ENCODE measurements around the gene NFYA.
"Not testable (repeated sequence)": the region's sequence is repeated elsewhere in the genome, so short reads cannot be mapped to it uniquely, and the experiment has no call there.

The NFYA gene

DNA sequence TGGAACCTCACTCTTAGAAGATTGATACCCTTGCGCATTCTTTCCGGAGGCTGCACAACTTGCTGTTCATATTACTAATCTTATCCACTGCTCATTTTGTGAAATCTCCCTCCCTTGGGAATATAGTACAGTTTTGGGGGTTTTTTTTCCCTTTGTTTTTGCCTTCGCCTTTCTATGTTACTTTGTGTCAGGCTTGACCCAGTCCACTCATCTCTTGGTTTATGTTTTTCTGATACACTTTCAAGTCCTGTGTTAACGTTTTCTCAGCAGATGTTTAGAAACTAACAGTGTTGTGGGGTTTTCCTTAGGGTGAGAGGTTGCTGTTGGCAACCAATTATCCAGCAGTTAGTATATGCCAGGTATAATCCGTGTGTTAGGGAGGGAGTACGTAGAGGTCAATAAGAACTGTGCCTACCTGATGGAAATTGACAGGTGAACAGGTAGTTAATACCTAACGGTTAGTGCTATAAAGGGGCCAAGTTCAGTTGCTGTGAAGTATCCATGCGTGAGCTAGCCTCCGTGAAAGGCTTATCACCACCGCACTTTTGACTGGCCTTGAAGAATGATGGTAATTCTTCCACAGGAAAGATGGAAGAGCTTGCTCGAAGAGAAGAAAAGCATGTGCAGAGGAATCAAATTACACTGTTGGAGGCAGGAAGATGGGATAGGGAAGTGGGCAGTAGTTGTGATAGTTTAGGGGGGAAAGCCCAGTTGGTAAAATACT lies 1.4 kb downstream of the NFYA start:
- no peak for DNase-seq

DNA sequence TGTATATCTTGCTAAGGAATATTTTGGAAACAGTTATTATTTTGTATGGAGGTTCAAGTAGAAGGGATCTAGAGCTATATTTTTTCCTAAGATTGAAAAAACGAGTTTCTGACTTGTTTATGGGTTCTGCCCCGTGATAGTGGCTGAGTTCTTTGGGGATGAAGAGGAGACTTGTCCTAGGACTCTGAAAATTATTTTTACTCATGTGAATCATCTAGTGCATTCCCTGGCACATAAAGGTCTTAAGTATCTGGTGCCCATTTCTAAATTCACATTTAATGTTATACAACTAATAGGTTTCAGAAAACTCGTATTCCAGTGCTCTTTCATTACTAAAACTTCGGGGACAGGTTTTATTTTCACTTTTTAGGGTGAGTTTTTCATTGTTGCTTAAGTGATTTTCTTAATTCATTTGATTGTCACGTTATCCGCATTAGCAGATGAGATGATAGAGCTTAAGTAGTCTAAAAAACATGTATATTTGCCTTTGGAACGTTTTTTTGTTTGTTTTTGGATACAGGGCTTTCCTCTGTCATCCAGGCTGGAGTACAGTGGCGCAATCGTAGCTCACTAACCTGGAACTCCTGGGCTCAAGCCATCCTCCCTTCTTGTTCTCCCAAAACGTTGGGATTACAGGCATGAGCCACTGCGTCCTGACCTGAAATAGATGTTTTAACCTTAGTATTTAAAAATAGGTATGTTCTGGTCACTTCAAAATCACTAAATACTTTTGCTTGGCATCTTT lies 2.1 kb downstream of the NFYA start:
- DNase-seq, result no peak

DNA sequence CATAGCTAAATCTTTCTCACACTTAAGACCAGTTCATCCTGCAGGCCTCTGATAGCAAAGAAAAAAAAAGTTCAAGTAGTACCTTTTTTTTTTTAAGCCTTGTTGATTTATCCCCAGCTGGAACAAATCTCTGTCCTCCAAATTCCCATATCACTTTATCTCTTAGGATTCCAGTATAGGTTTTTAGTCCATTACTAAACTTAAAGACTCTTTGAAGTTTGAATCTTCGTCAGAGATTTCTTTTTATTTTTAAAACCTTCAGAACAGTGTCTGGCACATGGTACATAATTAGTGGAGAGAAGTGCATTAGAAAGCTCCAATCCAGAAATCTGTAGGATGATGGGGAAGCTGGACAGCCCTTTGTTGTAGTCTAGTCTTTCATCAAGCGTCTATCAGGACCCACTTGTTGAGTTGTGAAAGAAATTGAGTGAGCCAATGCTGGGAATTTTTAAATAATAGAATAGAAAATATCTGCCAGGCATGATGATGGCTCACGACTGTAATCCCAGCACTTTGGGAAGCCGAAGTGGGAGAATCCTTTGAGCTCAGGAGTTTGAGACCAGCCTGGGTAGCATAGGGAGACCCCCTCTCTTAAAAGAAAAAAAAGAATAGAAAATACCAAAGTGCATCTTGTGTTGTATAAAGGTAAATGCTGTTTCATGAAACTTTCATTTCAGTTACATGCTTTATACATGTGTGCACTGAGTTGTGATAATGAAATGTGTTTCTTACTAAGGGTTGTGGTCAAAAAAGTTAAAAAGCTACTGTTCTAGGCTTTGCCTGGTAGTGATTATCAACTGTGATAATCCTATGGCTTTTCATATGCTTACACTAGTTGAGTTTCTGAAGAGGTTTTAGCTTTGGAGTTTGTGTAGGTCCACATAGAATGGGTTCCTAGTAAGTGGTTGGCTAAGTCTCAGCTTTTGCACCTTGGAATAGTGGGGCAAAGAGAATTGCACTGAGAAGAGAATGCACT lies 3.2 kb downstream of the NFYA start:
- no peak for DNase-seq

DNA sequence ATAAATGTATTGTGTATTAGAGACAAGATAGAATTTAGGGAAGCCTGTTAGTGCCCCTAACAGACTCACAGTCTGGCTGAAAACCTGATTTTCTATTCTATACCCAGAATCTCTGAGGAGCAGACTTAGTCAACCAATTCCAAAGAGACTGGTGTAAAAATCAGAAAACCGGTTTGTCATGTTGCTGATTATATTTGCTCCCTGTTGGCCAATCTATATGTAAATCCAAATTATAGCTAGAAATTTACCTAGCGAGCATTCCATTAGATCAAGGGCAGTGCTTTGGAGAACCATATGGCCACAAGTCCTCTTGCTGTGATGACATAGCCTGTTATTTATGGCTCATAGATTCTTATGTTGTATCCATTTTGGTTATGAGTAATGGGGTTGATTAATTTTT lies 4.8 kb downstream of the NFYA start:
- DNase-seq, result no peak

DNA sequence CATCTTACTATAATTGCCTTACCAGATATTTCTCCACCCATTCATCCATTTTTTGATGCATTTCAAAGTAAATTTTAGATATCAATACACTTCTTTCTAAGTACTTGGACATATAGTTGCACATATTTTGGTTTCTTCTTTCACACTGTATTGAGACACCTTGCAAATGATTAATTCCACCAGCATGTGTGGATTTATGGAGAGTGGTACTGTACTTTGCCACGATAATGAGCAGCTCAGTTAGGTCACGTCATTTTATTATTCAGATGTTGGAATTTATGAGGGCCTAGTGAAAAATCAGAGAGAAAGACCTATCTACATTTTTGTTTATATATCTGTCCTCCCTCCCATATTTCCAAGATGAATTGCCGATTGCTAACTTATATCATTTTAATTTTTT lies 5.3 kb downstream of the NFYA start:
- DNase-seq, result no peak

DNA sequence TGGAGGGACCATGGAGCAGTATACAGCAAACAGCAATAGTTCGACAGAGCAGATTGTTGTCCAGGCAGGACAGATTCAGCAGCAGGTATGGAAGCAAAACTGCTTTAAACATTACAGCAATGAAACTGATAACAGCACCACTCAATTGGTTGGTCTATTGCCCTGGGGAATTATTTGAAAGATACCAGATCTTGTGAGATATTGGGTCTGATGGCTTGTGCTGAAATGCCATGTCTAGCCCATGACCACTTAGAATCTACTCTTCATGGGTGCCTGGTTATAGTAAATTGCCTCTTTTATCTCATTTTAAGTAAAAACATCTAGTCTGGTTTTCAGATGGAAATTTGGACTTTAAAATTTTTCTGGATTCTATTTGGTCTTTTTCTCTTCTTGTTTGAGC lies 6.3 kb downstream of the NFYA start:
- DNase-seq, result no peak

DNA sequence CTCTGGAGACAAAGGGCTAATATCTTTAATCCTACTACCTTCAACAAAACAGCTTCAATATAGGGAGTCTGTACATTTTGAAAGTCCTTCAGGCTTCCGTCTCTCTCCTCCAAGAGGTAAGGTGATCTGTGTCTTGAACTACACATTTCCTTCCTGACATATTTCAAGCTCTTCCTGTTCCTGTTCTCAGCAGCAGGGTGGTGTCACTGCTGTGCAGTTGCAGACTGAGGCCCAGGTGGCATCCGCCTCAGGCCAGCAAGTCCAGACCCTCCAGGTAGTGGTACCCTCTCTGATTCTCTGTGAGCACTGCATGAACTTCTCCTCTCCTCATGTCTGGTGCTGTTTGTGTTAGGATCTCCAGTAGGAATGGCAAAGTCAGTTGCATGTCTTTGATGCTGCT lies 7.8 kb downstream of the NFYA start:
- no peak for DNase-seq

DNA sequence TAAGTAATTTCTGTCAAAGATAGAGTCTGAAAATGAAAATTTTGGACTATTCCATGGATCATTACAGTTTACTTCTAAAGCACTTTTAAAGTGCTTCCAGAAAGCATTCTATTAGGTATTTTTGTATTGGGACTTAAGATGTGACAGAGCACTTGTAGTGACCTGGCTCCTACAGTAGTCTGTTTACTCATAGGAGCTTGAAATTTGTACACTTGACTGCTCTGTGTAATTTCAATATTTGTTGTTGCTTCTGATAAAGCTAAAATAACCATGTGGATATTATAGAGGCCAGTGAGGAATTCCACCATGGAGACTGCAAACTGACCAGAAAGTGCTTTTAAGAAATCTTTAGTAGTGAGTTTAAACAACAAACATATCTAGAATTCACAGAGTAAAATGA lies 10.3 kb downstream of the NFYA start:
- no peak for DNase-seq

DNA sequence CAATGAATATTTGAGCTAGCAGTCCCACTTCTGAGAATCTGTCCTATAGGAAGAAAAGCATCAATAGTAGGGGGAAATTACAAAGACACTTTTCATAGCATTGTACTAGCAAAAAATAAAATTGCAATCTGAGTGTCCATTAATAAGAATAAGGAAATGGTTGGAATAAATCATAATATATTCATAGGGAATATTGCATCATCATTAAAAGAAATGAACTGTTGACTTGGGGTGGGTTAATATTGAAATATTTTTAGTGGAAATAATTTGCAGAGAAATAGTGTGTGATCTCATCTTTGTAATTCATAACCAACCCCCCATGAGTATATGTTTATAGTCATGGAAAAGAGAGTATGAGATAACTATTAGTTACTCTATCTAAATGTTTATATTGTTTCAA lies 12.4 kb downstream of the NFYA start:
- no peak for DNase-seq

DNA sequence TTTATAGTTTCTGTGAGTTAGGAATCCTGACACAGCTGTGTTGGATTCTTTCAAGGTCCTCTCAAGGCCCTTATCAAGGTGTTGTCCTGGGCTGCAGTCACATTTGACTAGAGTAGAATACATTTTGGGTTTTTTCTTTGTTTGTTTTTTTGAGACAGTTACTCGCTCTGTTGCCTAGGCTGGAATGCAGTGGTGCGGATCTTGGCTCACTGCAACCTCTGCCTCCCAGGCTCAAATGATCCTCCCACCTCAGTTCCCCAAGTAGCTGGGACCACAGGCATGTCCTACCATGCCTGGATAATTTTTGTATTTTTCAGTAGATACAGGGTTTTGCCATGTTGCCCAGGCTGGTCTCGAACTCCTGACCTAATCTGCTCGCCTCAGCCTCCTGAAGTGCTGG lies 15.7 kb downstream of the NFYA start:
- DNase-seq, result no peak

DNA sequence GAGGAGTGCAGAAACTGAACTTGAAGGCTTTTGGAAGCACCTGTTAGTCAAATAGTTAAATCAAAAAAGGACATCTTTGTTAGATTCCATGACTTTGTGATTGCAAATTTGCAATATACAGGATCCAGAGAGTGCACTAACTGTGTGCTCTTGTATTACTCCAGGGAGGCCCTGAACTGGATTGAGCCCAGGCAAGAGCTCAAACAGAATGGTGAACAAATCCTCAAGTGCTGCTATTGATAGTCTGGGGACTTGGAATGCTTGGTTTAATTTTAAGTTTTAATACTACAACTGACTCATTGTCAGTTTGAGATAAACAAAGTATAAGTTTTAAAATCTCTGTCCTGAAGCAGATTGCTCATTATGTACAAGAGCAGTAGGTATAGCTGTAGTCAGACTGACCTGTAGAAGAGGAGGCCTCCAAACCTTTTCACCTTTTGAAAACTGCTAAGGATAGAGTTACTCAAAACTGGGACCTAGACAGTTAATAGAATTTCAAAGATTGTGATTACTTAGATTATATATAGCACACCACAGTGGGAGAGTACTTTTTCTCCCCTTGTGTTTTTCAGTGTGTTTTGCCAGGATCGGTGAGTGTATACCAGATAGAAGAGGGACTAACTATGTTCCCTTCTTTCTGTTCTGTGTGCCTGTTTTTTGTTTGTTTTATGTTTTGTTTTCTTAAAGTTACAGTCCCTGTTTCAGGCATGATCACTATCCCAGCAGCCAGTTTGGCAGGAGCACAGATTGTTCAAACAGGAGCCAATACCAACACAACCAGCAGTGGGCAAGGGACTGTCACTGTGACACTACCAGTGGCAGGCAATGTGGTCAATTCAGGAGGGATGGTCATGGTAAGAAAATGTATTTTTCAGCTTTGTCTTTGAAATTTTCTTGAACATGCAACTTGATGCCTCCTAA lies 18.3 kb downstream of the NFYA start:
- DNase-seq, result no peak

DNA sequence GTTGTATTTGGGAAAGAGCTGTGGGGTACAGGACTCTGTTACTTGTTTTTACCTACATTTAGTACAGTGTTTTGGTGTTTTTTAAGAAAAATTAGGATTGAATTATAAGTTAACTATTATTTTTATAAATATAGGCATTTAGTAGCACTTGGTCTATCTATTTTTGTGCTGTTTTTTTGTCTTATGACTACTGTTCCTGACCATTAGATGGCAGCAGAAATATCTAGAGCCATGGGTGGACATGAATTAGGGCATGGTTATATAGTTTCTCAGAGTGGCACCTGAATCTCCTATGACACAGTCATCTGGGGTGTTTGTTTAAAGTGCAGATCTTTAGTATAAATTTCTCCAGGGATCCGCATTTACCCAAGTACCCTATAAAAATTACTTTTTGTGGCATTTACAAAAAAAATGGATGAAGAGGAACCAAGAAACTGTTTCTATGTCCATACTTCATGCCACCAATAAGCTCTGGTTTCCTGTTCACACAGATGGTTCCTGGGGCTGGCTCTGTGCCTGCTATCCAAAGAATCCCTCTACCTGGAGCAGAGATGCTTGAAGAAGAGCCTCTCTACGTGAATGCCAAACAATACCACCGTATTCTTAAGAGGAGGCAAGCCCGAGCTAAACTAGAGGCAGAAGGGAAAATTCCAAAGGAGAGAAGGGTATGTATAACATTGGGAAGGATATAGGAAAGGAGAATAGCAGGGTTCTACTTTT lies 19.8 kb downstream of the NFYA start:
- DNase-seq, result no peak

DNA sequence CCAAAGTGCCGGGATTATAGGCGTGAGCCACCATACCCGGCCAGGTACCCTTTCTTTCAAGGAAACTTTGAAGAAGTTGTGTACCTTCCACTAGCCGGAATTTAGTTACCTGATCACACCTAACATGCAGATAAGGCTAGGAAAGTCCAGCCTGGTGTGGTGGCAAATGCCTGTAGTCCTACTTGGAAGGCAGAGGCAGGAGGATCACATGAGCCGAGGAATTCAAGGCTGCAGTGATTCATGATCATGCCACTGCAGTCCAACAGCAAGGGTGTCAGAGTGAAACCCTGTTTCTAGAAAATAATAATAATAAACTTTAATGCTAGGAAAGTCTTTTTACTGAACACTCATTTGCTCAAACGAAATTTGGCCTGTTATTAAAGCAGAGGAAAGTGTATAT lies 21.0 kb downstream of the NFYA start:
- no peak for DNase-seq

DNA sequence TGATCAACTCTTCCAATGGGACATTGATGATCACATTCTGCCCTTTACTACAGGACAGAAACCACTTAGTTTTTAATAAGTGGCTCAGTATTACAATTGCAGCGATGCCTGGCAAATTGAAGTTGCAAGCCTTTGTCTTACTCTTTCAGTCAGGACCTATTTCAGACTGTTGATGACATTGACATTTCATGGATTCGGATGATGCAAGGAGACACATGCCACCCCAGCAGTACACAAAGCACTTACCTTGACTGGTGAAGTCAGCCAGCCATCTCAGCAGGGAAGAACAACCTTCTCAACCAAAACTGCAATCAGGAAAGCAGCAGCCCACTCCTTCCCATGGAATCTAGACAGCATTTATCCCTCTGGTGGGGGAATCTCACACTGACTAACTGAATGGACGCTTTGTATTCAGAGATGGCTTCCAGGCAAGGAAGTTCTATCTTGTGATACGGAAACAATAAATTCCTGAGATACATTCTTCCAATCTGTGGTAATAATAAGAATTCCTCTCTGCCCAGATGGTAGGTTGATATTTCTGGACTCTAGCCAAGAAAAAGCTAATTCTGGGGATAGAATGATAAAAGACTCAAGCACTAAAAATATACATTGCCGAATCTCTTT lies 24.8 kb downstream of the NFYA start:
- DNase-seq, result no peak

DNA sequence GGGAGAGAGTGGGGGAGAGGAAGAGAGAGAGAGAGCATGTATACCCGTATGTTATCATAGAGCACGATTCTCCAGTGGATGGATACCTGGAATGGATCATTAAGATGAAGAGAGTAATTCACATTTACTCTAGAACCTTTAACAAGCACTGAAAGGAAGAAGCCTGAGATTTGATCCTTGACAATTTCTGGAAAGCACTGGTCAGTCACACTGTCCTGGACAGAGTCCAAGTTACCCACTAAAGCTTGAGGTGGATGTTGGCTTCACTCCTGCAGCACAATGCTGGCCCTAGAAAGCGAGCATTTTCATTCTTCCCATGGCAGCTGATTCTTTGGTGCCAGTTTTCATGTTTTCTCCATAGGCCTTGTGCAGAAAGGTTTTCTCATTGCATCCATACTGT lies 25.6 kb downstream of the NFYA start:
- DNase-seq, result no peak

DNA sequence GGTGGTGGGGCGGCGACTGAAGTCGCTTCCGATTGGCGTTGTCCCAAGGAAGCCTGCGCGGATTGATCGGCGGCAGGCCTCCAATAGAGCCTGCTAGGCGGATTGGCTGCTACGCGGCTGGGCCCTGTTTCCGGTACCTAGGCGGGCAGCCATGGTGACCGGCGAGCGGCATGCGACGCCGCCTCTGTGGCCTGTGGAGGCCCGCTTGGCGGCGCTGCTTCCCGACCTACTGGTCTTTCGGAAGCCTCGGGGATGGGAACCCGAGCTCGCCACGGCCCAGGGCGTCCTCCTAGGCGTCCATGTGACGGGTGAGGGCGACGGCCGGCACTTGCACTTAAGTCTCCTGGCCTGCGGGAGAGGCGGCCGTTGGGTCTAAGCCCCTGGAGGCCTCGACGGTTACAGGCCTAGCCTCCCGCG lies 28.1 kb downstream of the NFYA start:
- no peak for DNase-seq

DNA sequence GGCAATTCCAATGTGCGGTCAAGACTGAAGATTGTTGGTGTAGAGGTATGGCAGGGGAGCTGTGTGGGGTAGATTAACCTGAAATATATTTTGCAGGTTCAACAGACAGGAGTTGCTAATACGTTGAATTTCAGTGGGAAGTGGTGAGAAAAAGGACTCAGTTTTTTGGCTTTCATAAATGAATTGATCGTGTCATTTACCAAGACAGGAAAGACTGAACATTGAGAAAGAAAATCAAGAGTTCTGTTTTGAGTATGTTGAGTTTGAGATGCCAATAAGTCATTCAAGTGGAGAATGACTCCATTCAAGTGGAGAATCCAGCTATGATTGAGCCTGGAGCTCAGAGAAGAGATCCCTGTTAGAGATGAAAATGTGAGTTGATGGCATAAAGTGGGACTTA lies 31.1 kb downstream of the NFYA start:
- no peak for DNase-seq

DNA sequence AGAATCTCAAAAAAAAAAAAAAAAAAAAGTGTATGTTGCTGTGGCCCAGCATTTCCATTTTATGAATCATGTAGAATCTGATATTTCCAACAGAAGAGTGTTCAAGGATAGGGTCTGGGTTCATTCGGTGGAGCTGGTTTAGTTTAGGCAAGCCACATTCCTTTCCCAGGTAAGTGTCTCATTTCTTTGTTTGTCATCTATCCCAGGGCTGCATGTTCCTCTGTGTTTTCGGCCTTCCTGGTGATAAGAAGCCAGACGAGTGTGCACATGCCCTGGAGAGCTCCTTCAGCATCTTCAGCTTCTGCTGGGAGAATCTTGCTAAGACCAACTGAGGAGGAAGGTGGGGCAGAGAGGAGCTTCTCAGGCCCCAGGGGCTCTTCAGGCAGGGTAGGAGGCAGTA lies 38.2 kb downstream of the NFYA start:
- DNase-seq, result no peak

DNA sequence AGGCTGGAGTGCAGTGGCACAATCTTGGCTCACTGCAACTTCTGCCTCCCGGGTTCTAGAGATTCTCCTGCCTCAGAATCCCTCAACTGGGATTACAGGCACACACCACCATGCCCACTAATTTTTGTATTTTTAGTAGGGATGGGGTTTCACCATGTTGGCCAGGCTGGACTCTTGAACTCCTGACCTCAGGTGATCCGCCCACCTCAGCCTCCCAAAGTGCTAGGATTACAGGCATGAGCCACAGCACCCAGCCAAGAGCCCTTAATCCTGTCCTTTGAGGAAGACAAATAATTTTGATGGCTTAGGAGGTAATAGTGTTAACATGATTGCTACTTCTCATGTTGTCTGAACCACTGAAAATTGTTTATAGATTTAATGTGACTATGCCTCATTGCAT lies 42.3 kb downstream of the NFYA start:
- DNase-seq, result not testable (repeated sequence)

DNA sequence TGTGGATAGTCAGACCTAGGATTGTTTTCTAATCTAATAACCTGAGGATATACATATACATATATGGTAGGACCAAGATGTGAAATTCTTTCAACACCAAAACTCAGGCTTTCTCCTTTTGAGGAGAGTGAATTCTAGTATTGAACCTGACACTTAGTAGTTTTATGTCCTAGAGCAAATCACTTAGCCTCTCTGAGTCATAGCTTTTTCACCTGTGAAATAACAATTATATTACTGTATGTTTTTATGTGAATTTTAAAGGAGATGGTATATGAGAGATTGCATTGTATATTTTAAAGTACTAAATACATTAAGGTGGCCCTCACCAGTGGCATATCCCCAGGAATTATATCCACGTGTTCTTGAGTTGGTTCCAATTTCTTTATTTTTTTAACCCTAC lies 46.7 kb downstream of the NFYA start:
- no peak for DNase-seq

DNA sequence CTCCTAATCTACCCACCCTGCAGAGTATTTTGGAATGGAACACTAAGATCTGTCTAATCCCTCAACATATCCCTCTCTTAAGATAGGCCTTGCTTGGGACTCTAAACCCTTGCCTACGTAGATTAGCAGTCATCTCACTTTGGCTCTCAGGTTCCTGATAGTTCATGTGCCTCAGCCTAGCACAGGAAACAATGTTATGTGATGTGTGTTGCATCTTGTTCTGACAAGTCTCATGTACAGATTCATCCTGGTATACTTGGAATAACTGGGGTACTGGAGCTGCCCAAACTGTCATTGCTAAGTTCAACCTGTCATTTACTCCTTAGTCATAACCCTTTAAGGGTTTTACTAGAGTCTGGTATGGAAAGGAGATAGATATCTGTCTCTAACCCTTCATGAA lies 47.3 kb downstream of the NFYA start:
- no peak for DNase-seq
